HG03064 (cell line): ENCODE data around the gene ZNF646.

Source experiments
- ATAC-seq: cut with Tn5 transposase; IDR thresholded peaks from one replicate; pipeline ENCODE4 v1.9.1; 2021; ENCODE audit warnings: low read depth; ENCODE audit not compliant: unreplicated experiment

ZNF646 gene

DNA sequence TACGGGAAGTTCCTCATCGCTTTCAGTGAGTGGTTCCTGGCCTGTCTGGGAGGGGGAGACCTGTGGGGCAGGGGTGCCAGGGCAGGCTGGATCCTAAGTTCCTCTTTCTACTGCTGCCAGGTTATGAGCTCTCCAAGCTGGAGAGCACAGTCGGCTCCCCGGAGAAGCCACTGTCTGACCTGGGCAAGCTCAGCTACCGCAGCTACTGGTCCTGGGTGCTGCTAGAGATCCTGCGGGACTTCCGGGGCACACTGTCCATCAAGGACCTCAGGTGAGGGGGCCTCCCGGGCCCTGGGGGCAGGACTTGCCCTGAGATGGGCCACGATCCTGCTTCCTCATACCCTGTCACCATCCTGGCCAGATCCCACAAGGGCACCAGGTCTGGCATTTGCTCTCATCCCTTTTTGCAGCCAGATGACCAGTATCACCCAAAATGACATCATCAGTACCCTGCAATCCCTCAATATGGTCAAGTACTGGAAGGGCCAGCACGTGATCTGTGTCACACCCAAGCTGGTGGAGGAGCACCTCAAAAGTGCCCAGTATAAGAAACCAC is 56.2 kb downstream of the ZNF646 start:
- no peak for ATAC-seq

GRCh38 chr16:31130899-31131298 is 56.7 kb downstream of the ZNF646 start:
- ATAC-seq = no peak

DNA sequence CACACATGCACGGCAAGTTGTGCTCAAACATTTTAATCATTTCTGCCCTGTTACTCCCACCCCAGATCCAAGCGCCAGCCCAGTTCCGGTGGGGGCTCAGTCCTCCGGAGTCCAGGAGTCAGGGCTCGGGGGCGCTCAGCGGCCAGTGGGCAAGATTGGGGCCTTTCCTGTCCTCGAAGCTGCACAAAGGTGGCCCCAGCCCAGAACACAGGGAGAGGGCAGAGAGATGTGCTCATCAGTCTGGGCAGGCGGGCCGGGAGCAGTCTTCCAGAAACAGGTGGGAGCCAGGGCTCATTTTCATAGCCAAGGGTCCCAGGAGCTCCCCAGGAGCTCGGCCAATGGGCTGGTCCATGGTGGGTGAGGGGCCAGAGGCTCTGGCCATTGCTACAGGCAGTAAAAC is 57.2 kb downstream of the ZNF646 start:
- no peak for ATAC-seq

DNA sequence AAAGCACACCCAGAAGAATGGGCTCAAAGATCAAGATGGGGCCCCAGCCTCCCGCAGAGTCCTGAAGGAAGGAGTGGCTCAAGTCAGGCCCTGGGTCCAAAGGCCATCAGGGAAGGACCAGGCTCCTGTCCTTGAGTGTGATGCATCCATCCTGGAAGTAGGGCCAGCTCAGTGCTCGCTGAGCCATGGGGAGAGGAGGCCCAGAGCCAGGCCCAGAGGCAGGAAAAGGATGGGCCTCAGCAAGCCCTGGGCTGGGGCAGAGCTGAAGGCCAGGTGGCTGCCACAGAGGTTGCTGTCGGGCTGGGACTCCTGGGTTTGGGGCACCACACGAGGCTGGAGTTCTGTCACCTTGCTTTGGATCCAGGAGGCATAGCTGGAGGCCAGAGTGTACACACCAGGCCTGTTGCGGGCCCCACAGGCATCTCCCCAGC is 57.6 kb downstream of the ZNF646 start:
- no peak for ATAC-seq

- ATAC-seq = no peak
Measured at GRCh38 chr16:31132303-31132979, 58.2 kb downstream of the ZNF646 start.

- ATAC-seq = no peak
Measured at GRCh38 chr16:31133046-31133501, 58.9 kb downstream of the ZNF646 start.
